Neural progenitor cell (in vitro differentiated cells): Measurements from ENCODE around the gene PHTF1. TPM values are rescaled to one million over a fixed set of nuclear protein-coding genes. Genes with fewer than 3 reads are reported as not detected.
A peak's percentile ranks its signal among the peaks of the same experiment; 100 is the strongest.

ENCODE experiments used
- DNase-seq: peaks from one replicate; pipeline ENCODE4 v3.0.0-alpha.2; 2016; ENCODE audit warnings: low spot score
- H2AFZ ChIP-seq: fragments of 200-600 bp; sonication (generic); replicated peaks from 2 replicates; pipeline ENCODE4 v1.6.1; 2016; ENCODE audit warnings: antibody characterized with exemption
- H3F3A ChIP-seq: fragments of 200-600 bp; sonication (generic); 2 replicates; pipeline ENCODE4 v1.6.1; 2016; ENCODE audit warnings: antibody characterized with exemption, low read depth
- H3K27ac ChIP-seq: fragments of 200-600 bp; sonication (generic); 2 replicates; pipeline ENCODE4 v1.5.1; 2016; ENCODE audit warnings: mild to moderate bottlenecking
- H3K27me3 ChIP-seq: fragments of 200-600 bp; sonication (generic); 2 replicates; pipeline ENCODE4 v1.6.1; 2016; ENCODE audit warnings: mild to moderate bottlenecking, moderate library complexity
- H3K36me3 ChIP-seq: fragments of 200-600 bp; sonication (generic); 2 replicates; pipeline ENCODE4 v1.5.1; 2016
- H3K4me1 ChIP-seq: fragments of 200-600 bp; sonication (generic); 2 replicates; pipeline ENCODE4 v1.6.1; 2016; ENCODE audit warnings: mixed run types
- H3K4me2 ChIP-seq: fragments of 200-600 bp; sonication (generic); 2 replicates; pipeline ENCODE4 v1.6.1; 2016
- H3K4me3 ChIP-seq: fragments of 200-600 bp; sonication (generic); 2 replicates; pipeline ENCODE4 v1.5.1; 2016
- H3K79me2 ChIP-seq: fragments of 200-600 bp; sonication (generic); 2 replicates; pipeline ENCODE4 v1.6.1; 2016; ENCODE audit warnings: low read depth
- H3K9ac ChIP-seq: fragments of 200-600 bp; sonication (generic); 2 replicates; pipeline ENCODE4 v1.6.1; 2016
- H3K9me3 ChIP-seq: fragments of 200-600 bp; sonication (generic); 2 replicates; pipeline ENCODE4 v1.5.1; 2016; ENCODE audit warnings: low read depth
- H4K20me1 ChIP-seq: fragments of 200-600 bp; sonication (generic); 2 replicates; pipeline ENCODE4 v1.6.1; 2016; ENCODE audit warnings: low read depth
- H3K27ac Mint-ChIP-seq: 3 replicates; pipeline ENCODE4 v1.8.0; 2021; ENCODE audit warnings: mixed read lengths
- H3K27me3 Mint-ChIP-seq: 2 replicates; pipeline ENCODE4 v1.8.0; 2022; ENCODE audit warnings: low read depth, mild to moderate bottlenecking, inconsistent platforms, moderate library complexity, mixed read lengths; ENCODE audit not compliant: insufficient read depth
- H3K36me3 Mint-ChIP-seq: 3 replicates; pipeline ENCODE4 v1.8.0; 2021; ENCODE audit warnings: mixed read lengths
- H3K4me1 Mint-ChIP-seq: 3 replicates; pipeline ENCODE4 v1.8.0; 2021; ENCODE audit warnings: mixed read lengths
- H3K4me3 Mint-ChIP-seq: 3 replicates; pipeline ENCODE4 v1.8.0; 2021; ENCODE audit warnings: mild to moderate bottlenecking, moderate library complexity, mixed read lengths
- H3K9me3 Mint-ChIP-seq: 3 replicates; pipeline ENCODE4 v1.8.0; 2020; ENCODE audit warnings: mixed read lengths
- EZH2 ChIP-seq: fragments of 200-600 bp; sonication (generic); IDR thresholded peaks from 2 replicates; pipeline ENCODE4 v1.6.1; 2017; ENCODE audit warnings: antibody characterized with exemption, mild to moderate bottlenecking, moderate library complexity
- EZH2phosphoT487 ChIP-seq: fragments of 200-600 bp; sonication (generic); IDR thresholded peaks from 2 replicates; pipeline ENCODE4 v1.6.1; 2017; ENCODE audit warnings: antibody characterized with exemption
- total RNA-seq: library from RNA; depleted of rRNA; stranded (reverse); fragments of >200 nt; gene quantifications from 2 replicates; pipeline ENCODE4 v1.2.3, GENCODE V29; 2015; ENCODE audit warnings: low replicate concordance
- TF ChIP-seq, protein P1 (sequence below): fragments of 200-600 bp; sonication (generic); IDR thresholded peaks from 2 replicates; pipeline ENCODE4 v1.5.1; 2017; ENCODE audit warnings: antibody characterized with exemption, mild to moderate bottlenecking

Gene PHTF1
- total RNA-seq, 1 donor from 2014 or later, result 76.8 TPM

DNA sequence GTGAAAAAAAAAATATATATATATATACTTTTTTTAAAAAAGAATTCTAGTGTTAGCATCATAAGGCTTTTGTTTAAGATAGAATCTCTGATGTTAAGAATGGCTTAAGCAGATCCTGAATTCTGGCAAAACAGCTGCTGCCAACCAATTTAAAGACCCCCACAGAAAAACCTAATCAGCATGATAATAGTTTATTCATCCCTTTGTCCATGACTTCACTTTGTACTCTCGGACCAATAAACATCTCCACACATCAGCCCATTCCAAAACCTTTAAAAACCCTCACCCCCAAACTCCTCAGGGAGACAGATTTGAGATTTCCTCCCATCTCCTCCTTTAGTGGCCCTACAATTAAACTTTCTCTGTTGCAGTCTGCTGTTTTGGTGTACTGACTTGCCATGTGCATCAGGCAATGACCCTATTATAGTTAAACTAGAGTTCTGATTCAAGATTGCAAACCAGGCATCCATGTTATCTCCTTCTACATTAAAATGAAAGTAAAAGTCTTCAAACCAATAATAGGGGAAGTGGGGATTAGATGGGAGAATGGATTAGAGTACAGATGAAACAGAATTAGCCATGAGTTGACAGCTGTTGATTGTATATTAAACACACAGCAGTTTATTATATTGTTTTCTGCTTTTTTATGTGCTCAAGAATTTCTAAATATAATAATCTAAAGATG lies 9.8 kb upstream of the PHTF1 start:
- peak overlapping the region; percentile 88 for H3K27ac ChIP-seq
- no peak overlapping the region for H3K9ac ChIP-seq
- Mint-ChIP-seq H3K27me3 (peaks cover 3% of the 10 kb centered on the region), H3K4me3 (peak overlapping the region; percentile 49), H3K9me3 (no peaks in the 10 kb centered on the region), H3K36me3 (peaks cover 20% of the 10 kb centered on the region), H3K27ac (peak overlapping the region; percentile 74), H3K4me1 (peaks cover 51% of the 10 kb centered on the region)
- peaks cover 51% of the 10 kb centered on the region for H3K79me2 ChIP-seq
- H2AFZ ChIP-seq, result no peak overlapping the region
- peak; percentile 61 for DNase-seq
- H3K4me1 ChIP-seq, result peaks cover 59% of the 10 kb centered on the region
- peak overlapping the region; percentile 26 for H3K4me3 ChIP-seq
- H3K4me2 ChIP-seq, result peak overlapping the region; percentile 81
- H4K20me1 ChIP-seq, result peaks cover 4% of the 10 kb centered on the region
- TF ChIP-seq EZH2 (no peak), EZH2phosphoT487 (no peak)
- TF ChIP-seq, protein P1, sequence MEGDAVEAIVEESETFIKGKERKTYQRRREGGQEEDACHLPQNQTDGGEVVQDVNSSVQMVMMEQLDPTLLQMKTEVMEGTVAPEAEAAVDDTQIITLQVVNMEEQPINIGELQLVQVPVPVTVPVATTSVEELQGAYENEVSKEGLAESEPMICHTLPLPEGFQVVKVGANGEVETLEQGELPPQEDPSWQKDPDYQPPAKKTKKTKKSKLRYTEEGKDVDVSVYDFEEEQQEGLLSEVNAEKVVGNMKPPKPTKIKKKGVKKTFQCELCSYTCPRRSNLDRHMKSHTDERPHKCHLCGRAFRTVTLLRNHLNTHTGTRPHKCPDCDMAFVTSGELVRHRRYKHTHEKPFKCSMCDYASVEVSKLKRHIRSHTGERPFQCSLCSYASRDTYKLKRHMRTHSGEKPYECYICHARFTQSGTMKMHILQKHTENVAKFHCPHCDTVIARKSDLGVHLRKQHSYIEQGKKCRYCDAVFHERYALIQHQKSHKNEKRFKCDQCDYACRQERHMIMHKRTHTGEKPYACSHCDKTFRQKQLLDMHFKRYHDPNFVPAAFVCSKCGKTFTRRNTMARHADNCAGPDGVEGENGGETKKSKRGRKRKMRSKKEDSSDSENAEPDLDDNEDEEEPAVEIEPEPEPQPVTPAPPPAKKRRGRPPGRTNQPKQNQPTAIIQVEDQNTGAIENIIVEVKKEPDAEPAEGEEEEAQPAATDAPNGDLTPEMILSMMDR, result no peak
- H3K9me3 ChIP-seq, result no peaks in the 10 kb centered on the region
- H3K27me3 ChIP-seq, result no peaks in the 10 kb centered on the region
- H3K36me3 ChIP-seq, result peaks cover 21% of the 10 kb centered on the region
- peaks cover 41% of the 10 kb centered on the region for H3F3A ChIP-seq

DNA sequence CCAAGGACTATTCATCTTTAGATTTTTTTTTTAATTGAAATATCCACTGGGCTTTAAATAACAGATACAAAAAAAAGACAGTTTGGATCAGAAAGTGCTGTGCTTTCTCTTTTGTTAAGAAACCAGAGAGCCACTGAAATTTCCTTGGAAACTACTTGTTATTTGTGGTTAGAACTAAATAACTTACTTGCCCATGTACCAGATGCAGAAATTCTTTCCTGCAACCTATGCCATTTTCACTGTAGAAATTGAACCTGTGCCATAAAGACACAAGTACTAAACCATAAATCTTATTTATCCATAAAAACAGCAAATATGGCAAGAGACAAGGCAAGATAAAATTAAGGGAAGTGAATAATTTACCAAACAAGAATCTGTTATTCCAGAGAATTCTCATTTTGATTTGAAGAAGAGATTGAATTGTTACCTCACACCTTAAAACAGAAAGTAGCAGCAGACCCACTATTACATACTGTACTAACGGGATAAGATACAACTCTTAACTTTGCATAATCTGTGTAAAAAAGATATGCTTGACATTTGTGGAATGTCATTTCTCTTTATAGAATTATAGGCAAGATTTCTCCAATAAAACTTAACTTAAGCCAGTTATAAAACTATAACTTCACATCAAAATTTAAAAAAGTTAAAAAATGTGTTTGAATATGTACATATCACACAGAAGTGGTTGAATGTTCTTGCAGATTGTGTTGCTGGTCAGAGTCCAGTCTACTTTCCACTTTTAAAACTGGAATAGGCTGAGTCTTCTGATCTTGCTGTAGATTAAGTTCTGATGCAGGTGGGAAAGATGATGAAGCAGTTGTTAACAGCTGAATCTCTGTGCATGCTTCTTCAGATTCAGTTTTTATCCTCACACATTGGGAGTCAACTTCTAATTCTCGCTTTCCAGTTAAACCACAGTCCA lies 6.3 kb upstream of the PHTF1 start:
- Histone ChIP-seq H3K79me2 (peaks cover 30% of the 10 kb centered on the region), H3K4me3 (no peak overlapping the region), H3K4me1 (peaks cover 47% of the 10 kb centered on the region), H3K27me3 (no peaks in the 10 kb centered on the region), H3K36me3 (peaks cover 21% of the 10 kb centered on the region), H3F3A (peaks cover 49% of the 10 kb centered on the region), H4K20me1 (peaks cover 3% of the 10 kb centered on the region), H3K27ac (no peak overlapping the region), H3K4me2 (no peak overlapping the region), H3K9me3 (no peaks in the 10 kb centered on the region), H3K9ac (no peak overlapping the region), H2AFZ (no peak overlapping the region)
- no peak overlapping the region for H3K27ac Mint-ChIP-seq
- no peak overlapping the region for H3K4me3 Mint-ChIP-seq
- peaks cover 3% of the 10 kb centered on the region for H3K27me3 Mint-ChIP-seq
- peaks cover 68% of the 10 kb centered on the region for H3K4me1 Mint-ChIP-seq
- no peak for DNase-seq
- H3K9me3 Mint-ChIP-seq, result no peaks in the 10 kb centered on the region
- TF ChIP-seq, protein P1, result no peak
- no peak for TF ChIP-seq EZH2phosphoT487
- no peak for TF ChIP-seq EZH2
- peaks cover 15% of the 10 kb centered on the region for H3K36me3 Mint-ChIP-seq

DNA sequence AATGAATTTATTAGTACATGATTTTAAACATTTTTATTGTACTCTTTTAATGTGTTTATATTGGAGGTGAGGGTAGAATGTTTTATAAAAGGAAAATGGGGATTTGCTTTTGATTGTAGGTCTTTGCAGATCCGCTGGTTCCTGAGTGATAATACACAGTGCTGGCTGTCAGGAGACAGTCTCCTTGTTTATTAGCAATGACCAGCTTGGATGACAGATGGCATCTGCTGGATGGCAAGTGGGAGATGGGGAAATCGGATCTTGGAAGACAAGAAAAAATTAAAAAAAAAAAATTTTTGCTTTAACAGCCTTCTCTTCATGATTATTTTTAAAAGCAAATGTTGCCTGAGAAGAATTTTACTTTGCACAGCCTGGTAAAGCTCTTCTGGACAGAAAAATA lies 4.4 kb upstream of the PHTF1 start:
- Histone ChIP-seq H3K4me1 (peaks cover 36% of the 10 kb centered on the region), H3F3A (peaks cover 49% of the 10 kb centered on the region), H3K4me3 (no peak overlapping the region), H3K79me2 (peaks cover 20% of the 10 kb centered on the region), H2AFZ (no peak overlapping the region), H3K27me3 (no peaks in the 10 kb centered on the region), H3K27ac (no peak overlapping the region), H4K20me1 (no peaks in the 10 kb centered on the region), H3K9me3 (no peaks in the 10 kb centered on the region), H3K36me3 (peaks cover 21% of the 10 kb centered on the region), H3K4me2 (no peak overlapping the region), H3K9ac (no peak overlapping the region)
- Mint-ChIP-seq H3K36me3 (peaks cover 15% of the 10 kb centered on the region), H3K4me1 (peaks cover 57% of the 10 kb centered on the region), H3K27ac (no peak overlapping the region), H3K4me3 (no peak overlapping the region), H3K27me3 (no peaks in the 10 kb centered on the region), H3K9me3 (no peaks in the 10 kb centered on the region)
- TF ChIP-seq EZH2phosphoT487 (no peak), EZH2 (no peak)
- TF ChIP-seq, protein P1, result no peak
- no peak for DNase-seq
